Upper lobe of left lung (tissue), 4 donors: ENCODE results near the gene CLEC16A.

ENCODE experiments used
- CTCF ChIP-seq, 6 experiments: fragments of 450-650 bp in 4 of 6; fragments of 200-600 bp in 2 of 6; sonication (generic) in 2 of 6; IDR thresholded peaks; one replicate each; pipeline ENCODE4 v1.5.1; 2016 to 2019; ENCODE audit warnings: antibody characterized with exemption in 6 of 6
- POLR2A ChIP-seq, 4 donors: fragments of 450-650 bp; IDR thresholded peaks; one replicate each; pipeline ENCODE4 v1.5.1; 2016 to 2017; ENCODE audit warnings: antibody characterized with exemption in 4 of 4, mild to moderate bottlenecking in 2 of 4

GRCh38 chr16:11161439-11161838, 217.1 kb downstream of the CLEC16A start:
- TF ChIP-seq POLR2A (IDR thresholded peaks at IDR 0.05): no peak
- TF ChIP-seq CTCF (IDR thresholded peaks at IDR 0.05): no peak
